Esophagus (tissue), 2 donors: ENCODE data around the gene BORCS5. TPM values are rescaled to one million over a fixed set of nuclear protein-coding genes. Genes with fewer than 3 reads are reported as not detected.

Experiments used
- H3K27ac ChIP-seq, 2 donors: one replicate each; pipeline ENCODE4 v1.5.1; 2013; ENCODE audit warnings: low read depth in 2 of 2, mild to moderate bottlenecking in 2 of 2, inconsistent platforms in 1 of 2, low read length in 1 of 2, moderate library complexity in 1 of 2
- H3K27me3 ChIP-seq, 2 donors: one replicate each; pipeline ENCODE4 v1.6.1; 2013; ENCODE audit warnings: low read length in 2 of 2, control low read depth in 1 of 2, mild to moderate bottlenecking in 1 of 2; ENCODE audit not compliant: insufficient read depth in 2 of 2, control insufficient read depth in 1 of 2
- H3K36me3 ChIP-seq, 2 donors: one replicate each; pipeline ENCODE4 v1.6.1; 2013; ENCODE audit warnings: low read length in 1 of 2; ENCODE audit not compliant: control insufficient read depth in 2 of 2, insufficient read depth in 2 of 2
- H3K4me1 ChIP-seq, 2 donors: one replicate each; pipeline ENCODE4 v1.6.1; 2013; ENCODE audit warnings: low read length in 1 of 2; ENCODE audit not compliant: control insufficient read depth in 2 of 2, insufficient read depth in 2 of 2
- H3K4me3 ChIP-seq, 2 donors: one replicate each; pipeline ENCODE4 v1.5.1; 2013; ENCODE audit warnings: low read length in 2 of 2, mild to moderate bottlenecking in 2 of 2, low read depth in 1 of 2, moderate library complexity in 1 of 2
- H3K9me3 ChIP-seq, 2 donors: one replicate each; pipeline ENCODE4 v1.6.1; 2013; ENCODE audit warnings: mild to moderate bottlenecking in 2 of 2, low read depth in 1 of 2, low read length in 1 of 2, moderate library complexity in 1 of 2; ENCODE audit not compliant: control insufficient read depth in 2 of 2, insufficient read depth in 1 of 2
- WGBS, 2 donors: extraction: QIAGEN DNeasy Blood & Tissue Kit; methylation state at CpG; one replicate each; pipeline ENCODE4 v1.1.7; 2013; 5-methylcytosine and 5-hydroxymethylcytosine counted together
- polyA plus RNA-seq, 2 donors: library from polyadenylated mRNA; stranded (reverse); fragments of 200-250 nt; gene quantifications; one replicate each; pipeline ENCODE4 v1.2.3, GENCODE V29; 2013
- donor health status: healthy with polysubstance abuse.
- donor health status: Bipolar disorder and iron deficiency.

The BORCS5 gene
- polyA plus RNA-seq, 2 donors: 2.6 to 11.1 TPM

DNA sequence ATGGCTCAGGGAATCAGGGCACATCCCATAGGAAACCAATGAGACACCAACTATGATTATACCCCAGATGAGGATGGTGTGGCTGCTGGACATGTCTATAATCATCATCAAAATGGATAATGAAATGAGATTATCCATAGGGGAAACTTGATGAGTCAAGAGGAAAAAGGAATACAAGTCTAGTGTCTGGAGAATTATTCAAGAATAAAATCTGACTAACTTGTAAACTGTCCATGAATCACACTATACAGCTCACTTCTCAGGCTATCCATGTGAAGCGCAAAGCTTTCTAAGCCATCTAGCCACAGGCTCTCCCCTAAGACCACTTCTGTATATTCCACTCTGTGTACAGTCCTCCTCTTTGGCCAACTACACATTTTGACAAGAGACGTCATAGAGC lies 153.3 kb downstream of the BORCS5 start:
- Histone ChIP-seq H3K4me1 (no peaks in the 10 kb centered on the region), H3K27me3 (no peaks in the 10 kb centered on the region), H3K36me3 (no peaks in the 10 kb centered on the region), H3K4me3 (no peak overlapping the region), H3K27ac (no peak overlapping the region), H3K9me3 (no peaks in the 10 kb centered on the region)
- WGBS, 2 donors: 81 to 90% methylated on average over 2 of the region's 2 CpGs

DNA sequence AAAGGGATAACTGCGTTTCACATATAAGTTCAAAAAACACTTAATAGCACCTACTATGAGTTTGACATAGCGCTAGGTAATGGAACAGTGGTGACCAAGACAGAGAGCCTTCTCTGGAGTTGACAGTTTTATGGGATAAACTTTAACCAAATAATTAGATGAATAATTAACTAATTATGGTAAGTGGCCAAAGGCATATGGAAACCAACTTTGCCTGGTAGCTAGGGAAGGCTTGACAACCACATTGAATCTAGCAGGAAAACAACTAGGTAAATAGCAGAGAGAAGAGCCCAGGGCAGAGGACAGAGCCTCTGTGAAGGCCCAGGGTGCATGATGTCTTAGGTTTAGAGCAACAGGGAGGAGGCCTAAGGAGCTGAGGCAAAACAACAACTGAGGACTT lies 153.7 kb downstream of the BORCS5 start:
- 95 to 96% methylated on average over 2 of the region's 2 CpGs for WGBS, 2 donors
- H3K4me3 ChIP-seq: no peak overlapping the region
- H3K9me3 ChIP-seq: no peaks in the 10 kb centered on the region
- no peak overlapping the region for H3K27ac ChIP-seq
- no peaks in the 10 kb centered on the region for H3K4me1 ChIP-seq
- no peaks in the 10 kb centered on the region for H3K36me3 ChIP-seq
- H3K27me3 ChIP-seq: no peaks in the 10 kb centered on the region

DNA sequence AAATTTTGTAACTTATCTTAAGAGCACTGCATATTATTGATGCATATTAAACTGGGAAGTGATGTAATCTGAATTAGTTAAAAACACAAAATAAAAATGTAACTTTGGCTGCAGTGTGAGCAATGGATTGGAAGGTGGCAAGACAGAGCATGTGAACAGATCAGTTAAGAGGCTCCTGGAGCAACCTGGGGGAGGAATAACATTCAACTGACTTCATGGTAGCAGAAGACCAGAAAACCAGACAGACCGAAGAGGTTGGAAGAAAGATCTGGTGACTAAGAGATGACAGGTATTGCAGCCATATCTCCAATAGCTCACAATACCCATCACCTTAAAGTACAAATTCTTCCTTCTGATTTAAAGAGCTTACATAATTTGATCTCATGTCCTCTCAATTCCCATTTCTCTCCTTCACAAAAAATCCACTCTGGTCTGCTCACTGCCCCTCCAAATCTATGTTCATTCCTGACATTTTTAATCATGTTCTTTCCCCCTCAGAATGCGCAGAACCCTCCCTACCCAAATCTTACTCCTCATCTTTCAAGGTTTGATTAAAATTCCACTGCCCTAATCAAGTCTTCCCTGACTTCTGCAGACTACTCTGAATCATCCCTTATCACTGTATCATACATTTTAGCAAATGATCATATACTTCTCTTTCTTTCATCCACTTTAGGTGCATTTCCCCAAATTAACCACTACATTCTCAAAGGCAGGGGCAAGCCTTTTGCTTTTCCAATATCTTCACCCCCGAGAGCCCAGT lies 154.3 kb downstream of the BORCS5 start:
- Histone ChIP-seq H3K27me3 (no peaks in the 10 kb centered on the region), H3K9me3 (no peaks in the 10 kb centered on the region), H3K4me3 (no peak overlapping the region), H3K36me3 (no peaks in the 10 kb centered on the region), H3K4me1 (no peaks in the 10 kb centered on the region), H3K27ac (no peak overlapping the region)
- 64 to 79% methylated on average over 3 of the region's 3 CpGs for WGBS, 2 donors

DNA sequence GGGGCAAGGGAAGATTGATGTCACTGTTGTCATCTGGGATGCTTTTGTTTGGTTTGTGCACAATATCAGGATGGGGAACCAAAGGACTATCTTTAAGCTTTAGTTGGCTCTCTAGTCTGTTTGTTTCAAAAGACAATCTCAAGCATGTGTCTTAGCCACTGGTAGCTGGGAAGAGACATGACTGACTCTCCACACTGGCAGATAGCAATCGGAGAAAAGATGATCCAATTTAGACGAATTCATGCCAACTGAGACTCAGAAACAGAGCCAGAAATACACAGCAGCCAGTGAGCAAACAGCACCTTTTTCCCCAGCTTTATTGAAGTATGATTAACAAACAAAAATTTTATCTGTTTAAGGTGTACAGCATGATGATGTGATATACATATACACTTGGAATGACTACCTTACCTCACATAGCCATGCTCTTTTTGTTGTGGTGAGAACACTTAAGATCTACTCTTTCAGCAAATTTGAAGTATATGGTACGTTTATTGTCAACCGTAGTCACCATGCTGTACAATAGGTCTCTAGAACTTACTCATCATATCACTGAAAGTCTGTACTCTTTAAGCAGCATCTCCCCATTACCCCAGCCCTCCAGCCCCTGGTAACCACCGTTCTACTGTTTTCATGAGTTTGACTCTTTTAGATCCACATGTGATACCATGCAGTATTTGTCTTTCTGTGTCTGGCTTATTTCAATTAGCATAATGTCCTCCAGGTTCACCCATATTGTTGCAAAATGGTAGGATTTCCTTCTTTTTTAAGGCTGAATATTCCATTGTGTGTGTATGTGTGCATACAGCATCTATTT lies 155.2 kb downstream of the BORCS5 start:
- 75 to 78% methylated on average over 5 of the region's 5 CpGs for WGBS, 2 donors
- no peak overlapping the region for H3K4me3 ChIP-seq
- no peaks in the 10 kb centered on the region for H3K27me3 ChIP-seq
- H3K9me3 ChIP-seq: no peaks in the 10 kb centered on the region
- no peaks in the 10 kb centered on the region for H3K36me3 ChIP-seq
- H3K27ac ChIP-seq: no peak overlapping the region
- no peaks in the 10 kb centered on the region for H3K4me1 ChIP-seq

DNA sequence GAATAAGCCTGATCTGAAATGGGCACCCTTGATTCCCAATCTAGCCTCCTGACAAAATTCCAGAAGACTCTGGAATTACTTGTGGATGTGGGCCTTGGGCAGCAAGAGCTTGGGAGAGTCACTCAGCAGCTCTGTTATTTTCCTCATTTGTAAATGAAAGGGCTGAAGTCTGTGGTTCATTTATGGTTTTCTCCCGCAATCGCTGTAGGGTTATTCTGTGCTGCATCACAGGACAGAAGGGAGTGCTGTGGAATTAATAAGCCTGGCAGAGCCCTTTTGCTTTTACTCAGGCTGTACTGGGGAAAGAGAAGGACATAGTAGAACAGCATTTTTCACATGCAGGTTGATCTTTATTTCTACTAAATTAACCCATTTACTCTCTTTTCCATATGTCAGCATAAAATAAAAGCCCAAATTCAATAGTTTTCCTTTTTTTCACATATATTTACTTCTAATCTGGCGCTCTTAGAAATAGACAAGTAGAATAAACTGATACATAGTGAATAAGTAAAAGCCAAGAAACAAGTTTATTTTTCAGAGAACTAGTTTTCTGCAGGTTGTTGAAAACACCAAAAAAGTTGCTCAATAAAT lies 156.6 kb downstream of the BORCS5 start:
- H3K36me3 ChIP-seq: peaks cover 0 to 3% of the 10 kb centered on the region in 2 donors

DNA sequence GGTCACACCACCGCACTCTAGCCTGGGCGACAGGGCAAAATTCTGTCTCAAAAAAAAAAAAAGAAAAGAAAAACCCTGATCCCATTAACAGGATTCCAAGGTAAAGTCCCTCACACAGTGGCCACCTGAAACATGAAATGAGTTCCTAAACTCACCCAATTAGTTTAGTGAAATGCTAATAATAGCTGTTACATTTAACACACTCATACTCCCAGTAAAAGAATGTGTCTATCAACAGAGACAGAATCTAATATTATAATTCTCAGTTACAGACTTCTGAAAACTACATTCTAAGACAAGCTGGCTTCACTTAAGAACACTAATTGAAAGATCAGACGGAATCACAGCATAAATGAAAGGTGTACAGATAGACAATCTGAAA lies 161.6 kb downstream of the BORCS5 start:
- Histone ChIP-seq H3K9me3 (no peaks in the 10 kb centered on the region), H3K36me3 (peaks cover 0 to 3% of the 10 kb centered on the region in 2 donors), H3K27ac (no peak overlapping the region), H3K27me3 (no peaks in the 10 kb centered on the region), H3K4me3 (no peak overlapping the region), H3K4me1 (no peaks in the 10 kb centered on the region)
- 92 to 97% methylated on average over 3 of the region's 3 CpGs for WGBS, 2 donors

More for the DNA sequence above, 156.6 kb downstream of the BORCS5 start:
- Histone ChIP-seq H3K27me3 (no peaks in the 10 kb centered on the region), H3K9me3 (no peaks in the 10 kb centered on the region), H3K4me1 (no peaks in the 10 kb centered on the region), H3K4me3 (no peak overlapping the region), H3K27ac (no peak overlapping the region)
- 83 to 94% methylated on average over 3 of the region's 3 CpGs for WGBS, 2 donors

DNA sequence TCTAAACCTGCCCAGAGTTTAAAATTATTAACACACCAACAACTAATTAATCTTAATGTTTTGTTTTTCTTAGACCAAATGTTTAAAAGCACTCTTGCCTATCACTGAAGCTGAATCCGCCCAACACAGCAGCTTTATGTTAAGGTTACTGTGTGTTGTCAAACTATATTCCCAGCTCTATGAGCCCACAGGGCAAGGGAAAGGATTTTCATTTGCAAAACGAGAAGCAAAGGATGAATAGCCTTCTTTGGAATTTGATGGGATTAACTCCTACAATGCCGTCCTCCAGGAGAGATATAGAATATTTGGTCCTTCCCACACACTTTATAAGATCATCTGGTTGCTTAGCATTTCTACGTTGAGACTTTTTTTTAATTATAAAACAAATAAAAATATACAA lies 162.0 kb downstream of the BORCS5 start:
- Histone ChIP-seq H3K27ac (no peak overlapping the region), H3K4me3 (no peak overlapping the region), H3K27me3 (no peaks in the 10 kb centered on the region), H3K36me3 (peaks cover 0 to 3% of the 10 kb centered on the region in 2 donors), H3K4me1 (no peaks in the 10 kb centered on the region), H3K9me3 (no peaks in the 10 kb centered on the region)
- WGBS, 2 donors: 63 to 64% methylated on average over 4 of the region's 4 CpGs

Other genes starting within 250 kb of the BORCS5 start
- gene LRP6, start 90.0 kb upstream of the BORCS5 start, polyA plus RNA-seq: 1 to 10 TPM; 2.5 TPM
- 10 to 100 TPM; 13.7 to 26.5 TPM for gene MANSC1, start 6.8 kb upstream of the BORCS5 start, polyA plus RNA-seq
- 1 to 10 TPM; 6.3 to 9.2 TPM for gene DUSP16, start 205.8 kb downstream of the BORCS5 start, polyA plus RNA-seq